Osteocyte (in vitro differentiated cells): ENCODE data around the gene BLTP2. TPM values are rescaled to one million over a fixed set of nuclear protein-coding genes. Genes with fewer than 3 reads are reported as not detected.

Experiments used
- DNase-seq: peaks from one replicate; pipeline ENCODE4 v3.0.0; 2021; ENCODE audit warnings: mixed read lengths; ENCODE audit not compliant: unreplicated experiment; ENCODE audit errors: extremely low spot score
- H3K27ac Mint-ChIP-seq: one replicate; pipeline ENCODE4 v1.8.0; 2021; ENCODE audit warnings: mild to moderate bottlenecking, mixed read lengths; ENCODE audit not compliant: unreplicated experiment
- H3K27me3 Mint-ChIP-seq: one replicate; pipeline ENCODE4 v1.8.0; 2021; ENCODE audit warnings: mixed read lengths; ENCODE audit not compliant: unreplicated experiment
- H3K36me3 Mint-ChIP-seq: one replicate; pipeline ENCODE4 v1.8.0; 2021; ENCODE audit warnings: mixed read lengths; ENCODE audit not compliant: unreplicated experiment
- H3K4me1 Mint-ChIP-seq: one replicate; pipeline ENCODE4 v1.8.0; 2021; ENCODE audit warnings: mixed read lengths; ENCODE audit not compliant: unreplicated experiment
- H3K4me3 Mint-ChIP-seq: one replicate; pipeline ENCODE4 v1.8.0; 2021; ENCODE audit warnings: mild to moderate bottlenecking, moderate library complexity, mixed read lengths; ENCODE audit not compliant: unreplicated experiment
- H3K9me3 Mint-ChIP-seq: one replicate; pipeline ENCODE4 v1.8.0; 2021; ENCODE audit warnings: mixed read lengths; ENCODE audit not compliant: unreplicated experiment
- CTCF ChIP-seq: fragments of 200-600 bp; sonication (generic); IDR thresholded peaks from 2 replicates; pipeline ENCODE4 v1.5.0; 2021; ENCODE audit warnings: antibody characterized with exemption, mild to moderate bottlenecking, moderate library complexity
- total RNA-seq: library from RNA; stranded (reverse); gene quantifications from 2 replicates; pipeline ENCODE4 v1.2.1, GENCODE V29; 2021

BLTP2 gene
- total RNA-seq, 1 donor from 2014 or later: 159 TPM

- Mint-ChIP-seq H3K4me1 (no peaks in the 10 kb centered on the region), H3K9me3 (no peaks in the 10 kb centered on the region), H3K4me3 (no peak overlapping the region), H3K27ac (no peak overlapping the region), H3K36me3 (peaks cover 54% of the 10 kb centered on the region), H3K27me3 (no peaks in the 10 kb centered on the region)
- no peak for DNase-seq
- no peak for TF ChIP-seq CTCF
Measured at GRCh38 chr17:28622186-28622585, 22.8 kb downstream of the BLTP2 start.

- no peak overlapping the region for H3K4me3 Mint-ChIP-seq
- no peak overlapping the region for H3K27ac Mint-ChIP-seq
- H3K9me3 Mint-ChIP-seq: no peaks in the 10 kb centered on the region
- H3K4me1 Mint-ChIP-seq: no peaks in the 10 kb centered on the region
- H3K27me3 Mint-ChIP-seq: no peaks in the 10 kb centered on the region
- no peak for TF ChIP-seq CTCF
- DNase-seq: no peak
- peaks cover 56% of the 10 kb centered on the region for H3K36me3 Mint-ChIP-seq
Measured at GRCh38 chr17:28620010-28620409, 24.9 kb downstream of the BLTP2 start.

GRCh38 chr17:28618464-28618863 is 26.5 kb downstream of the BLTP2 start:
- Mint-ChIP-seq H3K27me3 (no peaks in the 10 kb centered on the region), H3K27ac (no peak overlapping the region), H3K4me3 (no peak overlapping the region), H3K9me3 (no peaks in the 10 kb centered on the region), H3K4me1 (no peaks in the 10 kb centered on the region), H3K36me3 (peaks cover 59% of the 10 kb centered on the region)
- no peak for TF ChIP-seq CTCF
- DNase-seq: no peak

- Mint-ChIP-seq H3K27me3 (no peaks in the 10 kb centered on the region), H3K4me1 (no peaks in the 10 kb centered on the region), H3K27ac (no peak overlapping the region), H3K36me3 (peaks cover 45% of the 10 kb centered on the region), H3K4me3 (no peak overlapping the region), H3K9me3 (no peaks in the 10 kb centered on the region)
- no peak for DNase-seq
- TF ChIP-seq CTCF: no peak
Measured at GRCh38 chr17:28616281-28616680, 28.7 kb downstream of the BLTP2 start.

GRCh38 chr17:28615260-28615940 is 29.6 kb downstream of the BLTP2 start:
- TF ChIP-seq CTCF: no peak
- Mint-ChIP-seq H3K4me1 (no peaks in the 10 kb centered on the region), H3K27ac (no peak overlapping the region), H3K4me3 (no peak overlapping the region), H3K36me3 (peaks cover 43% of the 10 kb centered on the region), H3K9me3 (no peaks in the 10 kb centered on the region), H3K27me3 (no peaks in the 10 kb centered on the region)
- no peak for DNase-seq
